DND-41 (cell line): Measurements from ENCODE around the gene SPI1.

Source experiments
- ATAC-seq: fragments of 200-7000 bp; cut with Tn5 transposase; 3 replicates; pipeline ENCODE4 v1.9.1; 2021; ENCODE audit warnings: low read depth; ENCODE audit not compliant: insufficient read depth
- DNase-seq: peaks from one replicate; pipeline ENCODE4 v3.0.0-alpha.2; 2020
- H2AFZ ChIP-seq: 2 replicates; pipeline ENCODE4 v1.6.0; 2012; ENCODE audit warnings: low read depth, low read length
- H3K27ac ChIP-seq: 2 replicates; pipeline ENCODE4 v1.5.1; 2012; ENCODE audit warnings: low read length, inconsistent platforms
- H3K27me3 ChIP-seq: fragments of 200-600 bp; sonication (generic); 2 replicates; pipeline ENCODE4 v1.6.0; 2012; ENCODE audit warnings: low read length, mild to moderate bottlenecking, inconsistent platforms; ENCODE audit not compliant: insufficient read depth, poor library complexity
- H3K36me3 ChIP-seq: 2 replicates; pipeline ENCODE4 v1.5.1; 2012; ENCODE audit warnings: low read length, inconsistent platforms; ENCODE audit not compliant: insufficient read depth
- H3K4me1 ChIP-seq: 2 replicates; pipeline ENCODE4 v1.5.1; 2012; ENCODE audit warnings: mild to moderate bottlenecking, low read length; ENCODE audit not compliant: insufficient read depth
- H3K4me2 ChIP-seq: 2 replicates; pipeline ENCODE4 v1.6.0; 2012; ENCODE audit warnings: mild to moderate bottlenecking, moderate library complexity, low read length, inconsistent platforms; ENCODE audit not compliant: insufficient read depth
- H3K4me3 ChIP-seq, 2 experiments: fragments of 200-600 bp in 1 of 2; shearing (Covaris generic) in 1 of 2; 2 replicates each; pipeline ENCODE4 v1.5.1; 2012 to 2016; ENCODE audit warnings: inconsistent platforms in 2 of 2, low read length in 2 of 2, mild to moderate bottlenecking in 2 of 2, low read depth in 1 of 2, moderate library complexity in 1 of 2
- H3K79me2 ChIP-seq: 2 replicates; pipeline ENCODE4 v1.6.0; 2012; ENCODE audit warnings: low read length, inconsistent platforms; ENCODE audit not compliant: insufficient read depth
- H3K9ac ChIP-seq: 2 replicates; pipeline ENCODE4 v1.6.0; 2012; ENCODE audit warnings: low read depth, mild to moderate bottlenecking, inconsistent platforms, low read length, moderate library complexity
- H3K9me3 ChIP-seq: 2 replicates; pipeline ENCODE4 v1.5.1; 2012; ENCODE audit warnings: low read length, moderate library complexity, mild to moderate bottlenecking, inconsistent platforms; ENCODE audit not compliant: insufficient read depth, severe bottlenecking
- H4K20me1 ChIP-seq: 2 replicates; pipeline ENCODE4 v1.6.0; 2012; ENCODE audit warnings: low read length; ENCODE audit not compliant: insufficient read depth
- EZH2 ChIP-seq: IDR thresholded peaks from 3 replicates; pipeline ENCODE4 v1.6.1; 2012; ENCODE audit warnings: borderline replicate concordance, low read depth, mild to moderate bottlenecking, moderate library complexity, low read length, inconsistent platforms; ENCODE audit not compliant: severe bottlenecking
- TF ChIP-seq, protein P1 (sequence below): IDR thresholded peaks from 2 replicates; pipeline ENCODE4 v1.5.1; 2012; ENCODE audit warnings: borderline replicate concordance, low read length, moderate library complexity, mild to moderate bottlenecking; ENCODE audit not compliant: poor library complexity, severe bottlenecking; ENCODE audit errors: extremely low read depth

SPI1 gene

DNA sequence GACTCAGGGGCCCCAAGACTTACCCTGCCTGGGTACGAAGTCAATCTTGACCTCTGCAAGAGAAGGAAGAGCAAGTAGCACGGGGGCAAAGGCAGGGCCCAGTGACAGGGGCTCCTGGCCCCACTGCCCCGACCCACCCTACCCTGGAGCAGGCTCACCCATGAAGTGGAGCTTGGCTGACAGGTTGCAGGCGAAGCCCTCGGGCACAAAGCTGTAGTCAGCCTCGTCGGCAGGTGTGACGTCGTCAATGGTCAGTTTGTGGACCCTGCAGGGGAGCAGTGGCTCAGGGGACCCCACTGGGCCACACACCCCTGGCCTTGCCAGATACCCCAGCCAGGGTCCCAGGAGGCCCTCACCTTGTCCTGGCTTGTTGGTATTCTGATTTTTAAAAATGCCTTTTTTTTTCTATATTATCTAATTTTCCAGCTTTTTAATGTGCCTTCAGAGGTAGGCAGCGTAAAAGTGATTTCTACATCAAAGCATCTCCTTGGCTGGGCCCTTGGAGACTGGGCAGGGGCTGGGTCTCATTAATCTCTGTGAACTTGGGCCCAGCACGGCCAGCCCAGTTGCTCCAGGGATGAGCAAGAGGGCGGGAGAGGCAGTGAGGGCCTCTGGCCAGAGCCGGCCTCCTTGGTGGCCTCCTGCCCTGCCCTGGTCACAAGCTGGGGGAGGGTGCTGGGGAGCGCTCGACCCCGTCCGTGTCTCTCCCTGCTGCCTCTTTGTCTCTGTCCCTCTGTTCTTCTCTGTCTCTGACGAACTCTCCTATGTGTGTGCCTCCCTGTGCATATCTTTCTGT, 37.2 kb downstream of the SPI1 start:
- TF ChIP-seq, protein P1, sequence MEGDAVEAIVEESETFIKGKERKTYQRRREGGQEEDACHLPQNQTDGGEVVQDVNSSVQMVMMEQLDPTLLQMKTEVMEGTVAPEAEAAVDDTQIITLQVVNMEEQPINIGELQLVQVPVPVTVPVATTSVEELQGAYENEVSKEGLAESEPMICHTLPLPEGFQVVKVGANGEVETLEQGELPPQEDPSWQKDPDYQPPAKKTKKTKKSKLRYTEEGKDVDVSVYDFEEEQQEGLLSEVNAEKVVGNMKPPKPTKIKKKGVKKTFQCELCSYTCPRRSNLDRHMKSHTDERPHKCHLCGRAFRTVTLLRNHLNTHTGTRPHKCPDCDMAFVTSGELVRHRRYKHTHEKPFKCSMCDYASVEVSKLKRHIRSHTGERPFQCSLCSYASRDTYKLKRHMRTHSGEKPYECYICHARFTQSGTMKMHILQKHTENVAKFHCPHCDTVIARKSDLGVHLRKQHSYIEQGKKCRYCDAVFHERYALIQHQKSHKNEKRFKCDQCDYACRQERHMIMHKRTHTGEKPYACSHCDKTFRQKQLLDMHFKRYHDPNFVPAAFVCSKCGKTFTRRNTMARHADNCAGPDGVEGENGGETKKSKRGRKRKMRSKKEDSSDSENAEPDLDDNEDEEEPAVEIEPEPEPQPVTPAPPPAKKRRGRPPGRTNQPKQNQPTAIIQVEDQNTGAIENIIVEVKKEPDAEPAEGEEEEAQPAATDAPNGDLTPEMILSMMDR = no peak
- no peak for TF ChIP-seq EZH2
- Histone ChIP-seq H3K9ac (no peak overlapping the region), H3K27me3 (no peaks in the 10 kb centered on the region), H3K27ac (no peak overlapping the region), H4K20me1 (no peaks in the 10 kb centered on the region), H3K4me1 (no peaks in the 10 kb centered on the region), H3K4me2 (no peak overlapping the region), H3K9me3 (no peaks in the 10 kb centered on the region), H3K4me3 (no peak overlapping the region), H2AFZ (no peak overlapping the region), H3K79me2 (no peaks in the 10 kb centered on the region), H3K36me3 (no peaks in the 10 kb centered on the region)
- ATAC-seq = no peak
- DNase-seq = no peak

DNA sequence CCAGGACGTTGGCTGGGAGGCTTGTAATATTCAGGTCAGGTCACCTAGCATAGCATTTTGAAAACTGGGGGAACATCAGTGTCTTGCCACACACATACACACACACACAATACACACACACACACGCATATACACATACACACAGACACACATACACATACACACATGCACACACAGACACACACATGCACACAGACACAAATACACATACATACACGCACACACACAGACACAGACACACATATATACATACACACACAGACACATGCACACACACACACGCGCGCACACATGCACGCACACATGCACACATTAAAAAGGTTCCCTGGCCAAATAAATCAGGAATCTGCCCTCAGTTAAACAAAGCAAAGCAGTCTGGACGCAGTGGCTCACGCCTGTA, 38.3 kb downstream of the SPI1 start:
- DNase-seq = no peak
- Histone ChIP-seq H4K20me1 (no peaks in the 10 kb centered on the region), H3K27me3 (no peaks in the 10 kb centered on the region), H3K79me2 (no peaks in the 10 kb centered on the region), H3K36me3 (no peaks in the 10 kb centered on the region), H3K4me2 (no peak overlapping the region), H2AFZ (no peak overlapping the region), H3K4me3 (no peak overlapping the region), H3K27ac (no peak overlapping the region), H3K9ac (no peak overlapping the region), H3K4me1 (no peaks in the 10 kb centered on the region), H3K9me3 (no peaks in the 10 kb centered on the region)
- ATAC-seq = no peak
- TF ChIP-seq EZH2 = no peak
- TF ChIP-seq, protein P1 = no peak

DNA sequence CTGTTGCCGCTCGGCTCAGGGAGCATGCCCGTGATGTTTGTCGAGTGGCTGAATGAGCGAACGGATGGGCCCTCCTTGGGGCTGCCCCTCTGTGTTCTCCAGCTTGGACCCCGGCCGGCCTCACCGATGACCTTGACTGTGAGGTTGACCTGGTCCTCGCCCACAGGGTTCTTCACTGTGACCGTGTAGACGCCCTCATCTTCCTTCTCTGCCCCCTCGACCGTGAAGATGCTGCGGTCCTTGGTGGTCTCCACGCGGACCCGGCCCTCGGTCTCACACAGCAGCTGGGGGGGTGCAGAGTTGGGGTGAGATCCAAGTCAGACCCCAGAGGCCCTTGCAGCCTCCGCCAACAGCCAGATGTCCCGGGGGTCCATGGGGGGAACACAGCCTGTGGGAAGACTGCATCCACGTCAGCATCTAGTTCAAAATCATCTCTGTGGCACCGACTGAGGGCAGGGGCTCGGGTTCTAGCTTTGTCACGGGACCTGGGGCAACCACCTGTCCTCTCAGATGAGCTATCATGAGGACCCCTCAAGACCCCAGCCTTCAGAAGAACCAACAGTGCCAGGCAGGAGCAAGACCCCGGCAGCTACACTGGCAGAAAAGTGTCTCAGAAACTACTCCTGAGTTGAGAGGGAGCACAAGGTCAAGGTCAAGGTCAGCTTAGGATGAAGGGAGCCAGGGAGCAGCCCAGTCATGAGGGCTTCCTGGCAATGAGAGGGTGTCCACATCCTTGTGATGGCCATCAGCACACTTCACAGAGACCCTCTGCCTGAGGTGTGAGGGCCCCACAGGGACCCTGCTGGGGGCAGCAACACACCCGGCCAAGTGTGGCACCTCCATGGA, 39.7 kb downstream of the SPI1 start:
- Histone ChIP-seq H3K4me1 (no peaks in the 10 kb centered on the region), H3K9me3 (no peaks in the 10 kb centered on the region), H3K4me2 (no peak overlapping the region), H3K27me3 (no peaks in the 10 kb centered on the region), H3K27ac (no peak overlapping the region), H3K9ac (no peak overlapping the region), H4K20me1 (no peaks in the 10 kb centered on the region), H3K36me3 (no peaks in the 10 kb centered on the region), H3K79me2 (no peaks in the 10 kb centered on the region), H3K4me3 (no peak overlapping the region), H2AFZ (no peak overlapping the region)
- no peak for TF ChIP-seq EZH2
- TF ChIP-seq, protein P1 = no peak
- DNase-seq = no peak
- ATAC-seq = no peak
